Liver (tissue), 3 donors: Measurements from ENCODE around the gene PSMB10.

Source experiments
- GABPA ChIP-seq, 2 donors: IDR thresholded peaks in 1 of 2; conservative IDR thresholded peaks in 1 of 2; 2 replicates each; pipeline ENCODE4 v1.6.1; 2016; ENCODE audit warnings: antibody characterized with exemption in 2 of 2, mild to moderate bottlenecking in 1 of 2, moderate library complexity in 1 of 2
- HNF4A ChIP-seq, 2 donors: conservative IDR thresholded peaks; 2 replicates each; pipeline ENCODE4 v1.6.1; 2016; ENCODE audit warnings: antibody characterized with exemption in 2 of 2, mild to moderate bottlenecking in 2 of 2
- HNF4G ChIP-seq: IDR thresholded peaks from 2 replicates; pipeline ENCODE4 v1.6.1; 2016; ENCODE audit warnings: antibody characterized with exemption
- JUND ChIP-seq, 2 donors: IDR thresholded peaks; 2 replicates each; pipeline ENCODE4 v1.6.1; 2016; ENCODE audit warnings: antibody characterized with exemption in 2 of 2
- RAD21 ChIP-seq, 2 donors: IDR thresholded peaks; 2 replicates each; pipeline ENCODE4 v1.6.1; 2016; ENCODE audit warnings: antibody characterized with exemption in 2 of 2, mild to moderate bottlenecking in 2 of 2
- SP1 ChIP-seq: IDR thresholded peaks from 2 replicates; pipeline ENCODE4 v1.6.1; 2018; ENCODE audit warnings: antibody characterized with exemption, mild to moderate bottlenecking
- TAF1 ChIP-seq: conservative IDR thresholded peaks from 2 replicates; pipeline ENCODE4 v1.6.1; 2016; ENCODE audit warnings: antibody characterized with exemption, mild to moderate bottlenecking
- YY1 ChIP-seq: IDR thresholded peaks from 2 replicates; pipeline ENCODE4 v1.6.1; 2016; ENCODE audit warnings: antibody characterized with exemption, mild to moderate bottlenecking
- TF ChIP-seq, protein P1 (sequence below): IDR thresholded peaks from 2 replicates; pipeline ENCODE4 v1.6.1; 2016; ENCODE audit warnings: antibody characterized with exemption, mild to moderate bottlenecking
- TF ChIP-seq, protein P2 (sequence below): fragments of 150-350 bp; IDR thresholded peaks from 2 replicates; pipeline ENCODE4 v1.5.1; 2017; ENCODE audit warnings: improper control_type of control experiment, low read depth, low read length; ENCODE audit not compliant: missing input control
- TF ChIP-seq, protein P3 (sequence below): IDR thresholded peaks from 2 replicates; pipeline ENCODE4 v1.6.1; 2016; ENCODE audit warnings: antibody characterized with exemption
- TF ChIP-seq, protein P4 (sequence below): IDR thresholded peaks from 2 replicates; pipeline ENCODE4 v1.6.1; 2016; ENCODE audit warnings: antibody characterized with exemption
- TF ChIP-seq, protein P5 (sequence below): IDR thresholded peaks from 2 replicates; pipeline ENCODE4 v1.6.1; 2016; ENCODE audit warnings: antibody characterized with exemption
- donor health status: healthy.
- donor health status: healthy.

DNA sequence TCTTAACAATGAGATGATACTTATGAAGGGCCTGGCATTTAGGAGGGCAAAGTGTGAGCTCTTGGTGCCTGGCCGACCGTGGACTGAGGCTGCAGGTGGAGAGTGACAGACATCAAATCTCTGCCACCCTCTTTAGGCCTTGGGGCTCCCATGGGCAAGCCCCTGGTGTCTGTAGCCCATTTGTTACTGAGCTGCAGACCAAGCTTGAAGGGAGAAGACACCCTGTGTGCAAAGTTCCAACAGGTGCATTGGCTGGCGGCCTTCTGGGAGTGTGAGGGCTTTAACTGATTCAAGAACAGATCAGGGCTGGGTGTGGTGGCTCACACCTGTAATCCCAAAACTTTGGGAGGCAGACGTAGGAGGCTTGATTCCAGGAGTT lies 4.2 kb downstream of the PSMB10 start:
- TF ChIP-seq JUND (IDR thresholded peaks at IDR 0.05) (no peak), RAD21 (IDR thresholded peaks at IDR 0.05) (no peak), YY1 (no peak), SP1 (no peak), HNF4A (conservative IDR thresholded peaks at IDR 0.05) (no peak), TAF1 (no peak), GABPA (IDR thresholded peaks at IDR 0.05 in 1 of 2, conservative IDR thresholded peaks at IDR 0.05 in 1 of 2) (no peak), HNF4G (no peak)
- TF ChIP-seq, protein P1, sequence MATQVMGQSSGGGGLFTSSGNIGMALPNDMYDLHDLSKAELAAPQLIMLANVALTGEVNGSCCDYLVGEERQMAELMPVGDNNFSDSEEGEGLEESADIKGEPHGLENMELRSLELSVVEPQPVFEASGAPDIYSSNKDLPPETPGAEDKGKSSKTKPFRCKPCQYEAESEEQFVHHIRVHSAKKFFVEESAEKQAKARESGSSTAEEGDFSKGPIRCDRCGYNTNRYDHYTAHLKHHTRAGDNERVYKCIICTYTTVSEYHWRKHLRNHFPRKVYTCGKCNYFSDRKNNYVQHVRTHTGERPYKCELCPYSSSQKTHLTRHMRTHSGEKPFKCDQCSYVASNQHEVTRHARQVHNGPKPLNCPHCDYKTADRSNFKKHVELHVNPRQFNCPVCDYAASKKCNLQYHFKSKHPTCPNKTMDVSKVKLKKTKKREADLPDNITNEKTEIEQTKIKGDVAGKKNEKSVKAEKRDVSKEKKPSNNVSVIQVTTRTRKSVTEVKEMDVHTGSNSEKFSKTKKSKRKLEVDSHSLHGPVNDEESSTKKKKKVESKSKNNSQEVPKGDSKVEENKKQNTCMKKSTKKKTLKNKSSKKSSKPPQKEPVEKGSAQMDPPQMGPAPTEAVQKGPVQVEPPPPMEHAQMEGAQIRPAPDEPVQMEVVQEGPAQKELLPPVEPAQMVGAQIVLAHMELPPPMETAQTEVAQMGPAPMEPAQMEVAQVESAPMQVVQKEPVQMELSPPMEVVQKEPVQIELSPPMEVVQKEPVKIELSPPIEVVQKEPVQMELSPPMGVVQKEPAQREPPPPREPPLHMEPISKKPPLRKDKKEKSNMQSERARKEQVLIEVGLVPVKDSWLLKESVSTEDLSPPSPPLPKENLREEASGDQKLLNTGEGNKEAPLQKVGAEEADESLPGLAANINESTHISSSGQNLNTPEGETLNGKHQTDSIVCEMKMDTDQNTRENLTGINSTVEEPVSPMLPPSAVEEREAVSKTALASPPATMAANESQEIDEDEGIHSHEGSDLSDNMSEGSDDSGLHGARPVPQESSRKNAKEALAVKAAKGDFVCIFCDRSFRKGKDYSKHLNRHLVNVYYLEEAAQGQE, result no peak
- TF ChIP-seq, protein P2, sequence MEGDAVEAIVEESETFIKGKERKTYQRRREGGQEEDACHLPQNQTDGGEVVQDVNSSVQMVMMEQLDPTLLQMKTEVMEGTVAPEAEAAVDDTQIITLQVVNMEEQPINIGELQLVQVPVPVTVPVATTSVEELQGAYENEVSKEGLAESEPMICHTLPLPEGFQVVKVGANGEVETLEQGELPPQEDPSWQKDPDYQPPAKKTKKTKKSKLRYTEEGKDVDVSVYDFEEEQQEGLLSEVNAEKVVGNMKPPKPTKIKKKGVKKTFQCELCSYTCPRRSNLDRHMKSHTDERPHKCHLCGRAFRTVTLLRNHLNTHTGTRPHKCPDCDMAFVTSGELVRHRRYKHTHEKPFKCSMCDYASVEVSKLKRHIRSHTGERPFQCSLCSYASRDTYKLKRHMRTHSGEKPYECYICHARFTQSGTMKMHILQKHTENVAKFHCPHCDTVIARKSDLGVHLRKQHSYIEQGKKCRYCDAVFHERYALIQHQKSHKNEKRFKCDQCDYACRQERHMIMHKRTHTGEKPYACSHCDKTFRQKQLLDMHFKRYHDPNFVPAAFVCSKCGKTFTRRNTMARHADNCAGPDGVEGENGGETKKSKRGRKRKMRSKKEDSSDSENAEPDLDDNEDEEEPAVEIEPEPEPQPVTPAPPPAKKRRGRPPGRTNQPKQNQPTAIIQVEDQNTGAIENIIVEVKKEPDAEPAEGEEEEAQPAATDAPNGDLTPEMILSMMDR, result no peak
- TF ChIP-seq, protein P3, sequence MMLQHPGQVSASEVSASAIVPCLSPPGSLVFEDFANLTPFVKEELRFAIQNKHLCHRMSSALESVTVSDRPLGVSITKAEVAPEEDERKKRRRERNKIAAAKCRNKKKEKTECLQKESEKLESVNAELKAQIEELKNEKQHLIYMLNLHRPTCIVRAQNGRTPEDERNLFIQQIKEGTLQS, result no peak
- TF ChIP-seq, protein P4, sequence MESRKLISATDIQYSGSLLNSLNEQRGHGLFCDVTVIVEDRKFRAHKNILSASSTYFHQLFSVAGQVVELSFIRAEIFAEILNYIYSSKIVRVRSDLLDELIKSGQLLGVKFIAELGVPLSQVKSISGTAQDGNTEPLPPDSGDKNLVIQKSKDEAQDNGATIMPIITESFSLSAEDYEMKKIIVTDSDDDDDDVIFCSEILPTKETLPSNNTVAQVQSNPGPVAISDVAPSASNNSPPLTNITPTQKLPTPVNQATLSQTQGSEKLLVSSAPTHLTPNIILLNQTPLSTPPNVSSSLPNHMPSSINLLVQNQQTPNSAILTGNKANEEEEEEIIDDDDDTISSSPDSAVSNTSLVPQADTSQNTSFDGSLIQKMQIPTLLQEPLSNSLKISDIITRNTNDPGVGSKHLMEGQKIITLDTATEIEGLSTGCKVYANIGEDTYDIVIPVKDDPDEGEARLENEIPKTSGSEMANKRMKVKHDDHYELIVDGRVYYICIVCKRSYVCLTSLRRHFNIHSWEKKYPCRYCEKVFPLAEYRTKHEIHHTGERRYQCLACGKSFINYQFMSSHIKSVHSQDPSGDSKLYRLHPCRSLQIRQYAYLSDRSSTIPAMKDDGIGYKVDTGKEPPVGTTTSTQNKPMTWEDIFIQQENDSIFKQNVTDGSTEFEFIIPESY, result no peak
- TF ChIP-seq, protein P5, sequence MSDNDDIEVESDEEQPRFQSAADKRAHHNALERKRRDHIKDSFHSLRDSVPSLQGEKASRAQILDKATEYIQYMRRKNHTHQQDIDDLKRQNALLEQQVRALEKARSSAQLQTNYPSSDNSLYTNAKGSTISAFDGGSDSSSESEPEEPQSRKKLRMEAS, result no peak
